Measurements from ENCODE around the gene LYZ. TPM values are rescaled to one million over a fixed set of nuclear protein-coding genes. Genes with fewer than 3 reads are reported as not detected.

The LYZ gene
- 115 TPM for total RNA-seq

GRCh38 chr12:69348162-69348938, at the start of gene LYZ:
Gene LYZ (plus strand): TSS chr12:69348381. CDS start chr12:69348409, 28 bp downstream.

GRCh38 chr12:69359531-69360347, 11.6 kb downstream of the LYZ start, which contains the start of gene YEATS4:
Gene YEATS4 (plus strand): TSS chr12:69359743. CDS start chr12:69359973, 230 bp downstream.

Small RNA genes within 50 kb of the gene (small RNA-seq; reads per million reads assigned to genes)
- gene RN7SL804P (ENCODE audit: low replicate concordance), result not detected

Other genes starting within 250 kb of the LYZ start
- gene CPSF6, start 108.8 kb upstream of the LYZ start, total RNA-seq, result 72.1 TPM
- 26.2 TPM for gene YEATS4, start 11.4 kb downstream of the LYZ start, total RNA-seq
- 65.5 TPM for gene FRS2, start 122.0 kb downstream of the LYZ start, total RNA-seq
- gene CCT2, start 237.1 kb downstream of the LYZ start, total RNA-seq, result 146 TPM

Measured in metanephros (tissue), 2 donors.